ENCODE data around the gene AURKA.

GRCh38 chr20:56360908-56361205 is 31.2 kb downstream of the AURKA start:
- TF ChIP-seq, protein P1, sequence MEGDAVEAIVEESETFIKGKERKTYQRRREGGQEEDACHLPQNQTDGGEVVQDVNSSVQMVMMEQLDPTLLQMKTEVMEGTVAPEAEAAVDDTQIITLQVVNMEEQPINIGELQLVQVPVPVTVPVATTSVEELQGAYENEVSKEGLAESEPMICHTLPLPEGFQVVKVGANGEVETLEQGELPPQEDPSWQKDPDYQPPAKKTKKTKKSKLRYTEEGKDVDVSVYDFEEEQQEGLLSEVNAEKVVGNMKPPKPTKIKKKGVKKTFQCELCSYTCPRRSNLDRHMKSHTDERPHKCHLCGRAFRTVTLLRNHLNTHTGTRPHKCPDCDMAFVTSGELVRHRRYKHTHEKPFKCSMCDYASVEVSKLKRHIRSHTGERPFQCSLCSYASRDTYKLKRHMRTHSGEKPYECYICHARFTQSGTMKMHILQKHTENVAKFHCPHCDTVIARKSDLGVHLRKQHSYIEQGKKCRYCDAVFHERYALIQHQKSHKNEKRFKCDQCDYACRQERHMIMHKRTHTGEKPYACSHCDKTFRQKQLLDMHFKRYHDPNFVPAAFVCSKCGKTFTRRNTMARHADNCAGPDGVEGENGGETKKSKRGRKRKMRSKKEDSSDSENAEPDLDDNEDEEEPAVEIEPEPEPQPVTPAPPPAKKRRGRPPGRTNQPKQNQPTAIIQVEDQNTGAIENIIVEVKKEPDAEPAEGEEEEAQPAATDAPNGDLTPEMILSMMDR (IDR thresholded peaks at IDR 0.05): no peak
- TF ChIP-seq EP300 (IDR thresholded peaks at IDR 0.05): no peak
- no peak for TF ChIP-seq POLR2AphosphoS5 (IDR thresholded peaks at IDR 0.05)
